WERI-Rb-1 (cell line): Measurements from ENCODE around the gene DLD.

Experiments used
- DNase-seq: peaks from one replicate; pipeline ENCODE4 v3.0.0-alpha.2; 2020
- H3K27ac ChIP-seq: fragments of 250-450 bp; sonication (Bioruptor Pico); 2 replicates; pipeline ENCODE4 v1.5.1; 2020; ENCODE audit warnings: mild to moderate bottlenecking, moderate library complexity
- H3K27me3 ChIP-seq: fragments of 250-450 bp; sonication (Bioruptor Pico); 2 replicates; pipeline ENCODE4 v1.5.1; 2021; ENCODE audit warnings: mild to moderate bottlenecking, low read depth, moderate library complexity; ENCODE audit not compliant: insufficient read depth, severe bottlenecking
- H3K36me3 ChIP-seq: fragments of 250-450 bp; sonication (Bioruptor Pico); 2 replicates; pipeline ENCODE4 v1.5.1; 2020; ENCODE audit warnings: mild to moderate bottlenecking, moderate library complexity
- H3K4me3 ChIP-seq: 2 replicates; pipeline ENCODE4 v1.5.1; 2011; ENCODE audit warnings: low read depth, mild to moderate bottlenecking, control low read depth, low read length
- H3K9me3 ChIP-seq: fragments of 250-450 bp; sonication (Bioruptor Pico); 2 replicates; pipeline ENCODE4 v1.5.1; 2021; ENCODE audit warnings: mild to moderate bottlenecking, moderate library complexity; ENCODE audit not compliant: severe bottlenecking
- CTCF ChIP-seq: IDR thresholded peaks from 2 replicates; pipeline ENCODE4 v1.5.1; 2011; ENCODE audit warnings: low read depth, mild to moderate bottlenecking, control low read depth, inconsistent platforms, low read length

Gene DLD

GRCh38 chr7:107850216-107850615, 40.8 kb upstream of the DLD start:
- TF ChIP-seq CTCF, result no peak
- Histone ChIP-seq H3K27ac (no peak overlapping the region), H3K27me3 (no peaks in the 10 kb centered on the region), H3K9me3 (no peaks in the 10 kb centered on the region), H3K4me3 (no peak overlapping the region), H3K36me3 (no peaks in the 10 kb centered on the region)
- DNase-seq, result no peak

- Histone ChIP-seq H3K27me3 (no peaks in the 10 kb centered on the region), H3K4me3 (no peak overlapping the region), H3K36me3 (no peaks in the 10 kb centered on the region), H3K9me3 (no peaks in the 10 kb centered on the region), H3K27ac (no peak overlapping the region)
- DNase-seq, result no peak
- no peak for TF ChIP-seq CTCF
Observed at GRCh38 chr7:107850643-107851042, 40.3 kb upstream of the DLD start.

- no peaks in the 10 kb centered on the region for H3K9me3 ChIP-seq
- H3K4me3 ChIP-seq, result no peak overlapping the region
- no peak for TF ChIP-seq CTCF
- no peaks in the 10 kb centered on the region for H3K27me3 ChIP-seq
- no peaks in the 10 kb centered on the region for H3K36me3 ChIP-seq
- no peak overlapping the region for H3K27ac ChIP-seq
- DNase-seq, result no peak
Observed at GRCh38 chr7:107854454-107854853, 36.5 kb upstream of the DLD start.

GRCh38 chr7:107854989-107855388, 36.0 kb upstream of the DLD start:
- H3K27me3 ChIP-seq, result no peaks in the 10 kb centered on the region
- DNase-seq, result no peak
- no peak overlapping the region for H3K4me3 ChIP-seq
- H3K9me3 ChIP-seq, result no peaks in the 10 kb centered on the region
- H3K36me3 ChIP-seq, result no peaks in the 10 kb centered on the region
- H3K27ac ChIP-seq, result no peak overlapping the region
- no peak for TF ChIP-seq CTCF

- TF ChIP-seq CTCF, result no peak
- H3K4me3 ChIP-seq, result no peak overlapping the region
- no peaks in the 10 kb centered on the region for H3K36me3 ChIP-seq
- no peaks in the 10 kb centered on the region for H3K27me3 ChIP-seq
- no peaks in the 10 kb centered on the region for H3K9me3 ChIP-seq
- no peak for DNase-seq
- no peak overlapping the region for H3K27ac ChIP-seq
Observed at GRCh38 chr7:107856806-107857540, 34.0 kb upstream of the DLD start.

- H3K27ac ChIP-seq, result no peak overlapping the region
- no peaks in the 10 kb centered on the region for H3K27me3 ChIP-seq
- H3K4me3 ChIP-seq, result no peak overlapping the region
- TF ChIP-seq CTCF, result no peak
- H3K36me3 ChIP-seq, result no peaks in the 10 kb centered on the region
- DNase-seq, result no peak
- H3K9me3 ChIP-seq, result no peaks in the 10 kb centered on the region
Observed at GRCh38 chr7:107857541-107857912, 33.5 kb upstream of the DLD start.
